HUES6 (cell line): Measurements from ENCODE around the gene PDE6G.

Experiments used
- H3K27ac ChIP-seq: 2 replicates; pipeline ENCODE4 v1.7.0; 2013; ENCODE audit warnings: low read depth, mild to moderate bottlenecking, low read length, inconsistent platforms
- H3K27me3 ChIP-seq: 2 replicates; pipeline ENCODE4 v1.6.1; 2013; ENCODE audit warnings: low read length; ENCODE audit not compliant: control insufficient read depth, insufficient read depth
- H3K36me3 ChIP-seq: 2 replicates; pipeline ENCODE4 v1.6.1; 2013; ENCODE audit warnings: low read length; ENCODE audit not compliant: control insufficient read depth, insufficient read depth
- H3K4me1 ChIP-seq: 2 replicates; pipeline ENCODE4 v1.6.1; 2013; ENCODE audit warnings: low read length; ENCODE audit not compliant: control insufficient read depth, insufficient read depth
- H3K4me3 ChIP-seq: 2 replicates; pipeline ENCODE4 v1.5.1; 2013; ENCODE audit warnings: low read depth, low read length
- H3K9ac ChIP-seq: one replicate; pipeline ENCODE4 v1.6.1; 2013; ENCODE audit warnings: mild to moderate bottlenecking, low read length
- H3K9me3 ChIP-seq: 2 replicates; pipeline ENCODE4 v1.6.1; 2013; ENCODE audit warnings: low read depth, low read length; ENCODE audit not compliant: control insufficient read depth, insufficient read depth

Gene PDE6G

GRCh38 chr17:81655378-81656117 is 794 bp downstream of the PDE6G start:
- H3K9ac ChIP-seq: no peak overlapping the region
- H3K36me3 ChIP-seq: no peaks in the 10 kb centered on the region
- no peak overlapping the region for H3K27ac ChIP-seq
- H3K27me3 ChIP-seq: no peaks in the 10 kb centered on the region
- no peaks in the 10 kb centered on the region for H3K9me3 ChIP-seq
- H3K4me1 ChIP-seq: peaks cover 17% of the 10 kb centered on the region
- H3K4me3 ChIP-seq: no peak overlapping the region

GRCh38 chr17:81652906-81653771 is 3.2 kb downstream of the PDE6G start:
- H3K9ac ChIP-seq: peak overlapping the region; percentile 56
- H3K27ac ChIP-seq: peak overlapping the region; percentile 65; the same call in 1 of the 2 replicates
- H3K36me3 ChIP-seq: no peaks in the 10 kb centered on the region
- peak overlapping the region; percentile 56 for H3K4me3 ChIP-seq
- peaks cover 9% of the 10 kb centered on the region for H3K27me3 ChIP-seq
- no peaks in the 10 kb centered on the region for H3K9me3 ChIP-seq
- H3K4me1 ChIP-seq: peaks cover 23% of the 10 kb centered on the region

GRCh38 chr17:81651692-81652091 is 4.7 kb downstream of the PDE6G start:
- H3K36me3 ChIP-seq: no peaks in the 10 kb centered on the region
- peaks cover 23% of the 10 kb centered on the region for H3K27me3 ChIP-seq
- H3K4me1 ChIP-seq: peaks cover 32% of the 10 kb centered on the region
- no peak overlapping the region for H3K27ac ChIP-seq
- H3K4me3 ChIP-seq: no peak overlapping the region
- H3K9me3 ChIP-seq: no peaks in the 10 kb centered on the region
- no peak overlapping the region for H3K9ac ChIP-seq

- Histone ChIP-seq H3K36me3 (no peaks in the 10 kb centered on the region), H3K4me1 (peaks cover 32% of the 10 kb centered on the region), H3K9me3 (no peaks in the 10 kb centered on the region), H3K4me3 (no peak overlapping the region), H3K9ac (no peak overlapping the region), H3K27me3 (peaks cover 24% of the 10 kb centered on the region), H3K27ac (no peak overlapping the region)
Observed at GRCh38 chr17:81650951-81651350, 5.4 kb downstream of the PDE6G start.

- Histone ChIP-seq H3K4me3 (peak overlapping the region; percentile 48), H3K36me3 (0 out of 2 replicates have a peak, but pooled peaks cover 3% of the 10 kb centered on the region), H3K27me3 (peaks cover 24% of the 10 kb centered on the region), H3K4me1 (peaks cover 29% of the 10 kb centered on the region), H3K27ac (no peak overlapping the region), H3K9me3 (no peaks in the 10 kb centered on the region), H3K9ac (no peak overlapping the region)
Observed at GRCh38 chr17:81648707-81649085, 7.6 kb downstream of the PDE6G start.

GRCh38 chr17:81648013-81648706 is 8.2 kb downstream of the PDE6G start:
- Histone ChIP-seq H3K9me3 (no peaks in the 10 kb centered on the region), H3K36me3 (0 out of 2 replicates have a peak, but pooled peaks cover 3% of the 10 kb centered on the region), H3K4me3 (peak overlapping the region; percentile 48), H3K9ac (no peak overlapping the region), H3K27me3 (peaks cover 24% of the 10 kb centered on the region), H3K27ac (no peak overlapping the region), H3K4me1 (peaks cover 23% of the 10 kb centered on the region)

- Histone ChIP-seq H3K9ac (no peak overlapping the region), H3K27ac (no peak overlapping the region), H3K36me3 (0 out of 2 replicates have a peak, but pooled peaks cover 3% of the 10 kb centered on the region), H3K4me1 (peaks cover 20% of the 10 kb centered on the region), H3K9me3 (no peaks in the 10 kb centered on the region), H3K4me3 (peak overlapping the region; percentile 48), H3K27me3 (peaks cover 24% of the 10 kb centered on the region)
Observed at GRCh38 chr17:81647640-81648012, 8.7 kb downstream of the PDE6G start.

- Histone ChIP-seq H3K4me1 (peaks cover 20% of the 10 kb centered on the region), H3K4me3 (peak overlapping the region; percentile 48; the same call in 1 of the 2 replicates), H3K9me3 (no peaks in the 10 kb centered on the region), H3K9ac (no peak overlapping the region), H3K27ac (no peak overlapping the region), H3K36me3 (0 out of 2 replicates have a peak, but pooled peaks cover 3% of the 10 kb centered on the region), H3K27me3 (peaks cover 24% of the 10 kb centered on the region)
Observed at GRCh38 chr17:81646869-81647600, 9.3 kb downstream of the PDE6G start.

- Histone ChIP-seq H3K4me1 (peaks cover 15% of the 10 kb centered on the region), H3K9ac (no peak overlapping the region), H3K27me3 (peaks cover 24% of the 10 kb centered on the region), H3K4me3 (no peak overlapping the region), H3K36me3 (0 out of 2 replicates have a peak, but pooled peaks cover 3% of the 10 kb centered on the region), H3K27ac (no peak overlapping the region), H3K9me3 (no peaks in the 10 kb centered on the region)
Observed at GRCh38 chr17:81644976-81645952, 11.1 kb downstream of the PDE6G start.
